ENCODE measurements around the gene SIPA1L3. TPM values are rescaled to one million over a fixed set of nuclear protein-coding genes. Genes with fewer than 3 reads are reported as not detected.

Gene SIPA1L3
- total and polyA plus RNA-seq, 2 experiments from 2014 or later = 15.7 to 54.1 TPM

- TF ChIP-seq ZNF462 (CRISPR knock-in tag; IDR thresholded peaks at IDR 0.05) = no peak
These were observed 110.6 kb downstream of the SIPA1L3 start (continued) for GRCh38 chr19:38017401-38018151.

- H3K4me2 ChIP-seq = 0 out of 2 replicates have a peak overlapping the region, but pooled peaks have one; percentile 21
- no peak overlapping the region for H3K4me3 ChIP-seq
- Mint-ChIP-seq H3K36me3 (ENCODE audit: low read depth) (no peaks in the 10 kb centered on the region), H3K4me3 (no peak overlapping the region), H3K4me1 (peaks cover 14% of the 10 kb centered on the region), H3K9me3 (no peaks in the 10 kb centered on the region), H3K27ac (no peak overlapping the region), H3K27me3 (ENCODE audit: insufficient read depth, low read depth, poor library complexity) (peaks cover 13% of the 10 kb centered on the region)
- 0 out of 2 replicates have a peak, but pooled peaks cover 3% of the 10 kb centered on the region for H3F3A ChIP-seq (replicated peaks; ENCODE audit: low read depth)
- H3K79me2 ChIP-seq (replicated peaks; ENCODE audit: insufficient read depth) = peaks cover 25% of the 10 kb centered on the region
- no peak overlapping the region; the same call in 1 of the 2 replicates for H3K27ac ChIP-seq (ENCODE audit: low read depth)
- no peak for DNase-seq (ENCODE audit: low spot score)
- no peak; the same call in 2 of the 3 replicates for ATAC-seq
- H3K9me2 ChIP-seq (ENCODE audit: insufficient read depth) = no peaks in the 10 kb centered on the region
- no peaks in the 10 kb centered on the region for H3K36me3 ChIP-seq (ENCODE audit: insufficient read depth)
- no peaks in the 10 kb centered on the region for H3K27me3 ChIP-seq (ENCODE audit: insufficient read depth)
- no peak overlapping the region for H2AFZ ChIP-seq
- H3K4me1 ChIP-seq (ENCODE audit: insufficient read depth) = peaks cover 6% of the 10 kb centered on the region; the same call in 1 of the 2 replicates
- peaks cover 10% of the 10 kb centered on the region for H4K20me1 ChIP-seq (replicated peaks; ENCODE audit: insufficient read depth)
- TF ChIP-seq ZNF331 (CRISPR knock-in tag; IDR thresholded peaks at IDR 0.05; ENCODE audit: low read depth) (no peak), REST (IDR thresholded peaks at IDR 0.05; ENCODE audit: unreplicated experiment) (no peak), JUNB (IDR thresholded peaks at IDR 0.05; ENCODE audit: unreplicated experiment) (no peak), POLR2AphosphoS5 (IDR thresholded peaks at IDR 0.05; ENCODE audit: low read depth) (no peak), CTCF (conservative IDR thresholded peaks at IDR 0.05; ENCODE audit: low read depth in 2 of 2) (no peak), ETS1 (IDR thresholded peaks at IDR 0.05) (no peak), EZH2 (IDR thresholded peaks at IDR 0.05; ENCODE audit: low read depth, unreplicated experiment) (no peak), STAT1 (IDR thresholded peaks at IDR 0.05; ENCODE audit: unreplicated experiment) (no peak), NANOG (IDR thresholded peaks at IDR 0.05; ENCODE audit: borderline replicate concordance) (no peak)
These were observed 111.8 kb downstream of the SIPA1L3 start for GRCh38 chr19:38018694-38019395.

Measured in GM23338 (cell line).